ENCODE data around the gene TAP2.
A peak's percentile ranks its signal among the peaks of the same experiment; 100 is the strongest.

TAP2 gene

GRCh38 chr6:32853541-32854375 lies 15.2 kb upstream of the TAP2 start, which contains the start of the genes PSMB9 and TAP1:
PSMB9 (plus strand) TSS chr6:32854192; CDS start chr6:32854230, 38 bp downstream.
TAP1 (minus strand) TSS chr6:32853704; CDS start chr6:32853636, 68 bp downstream.
- DNase-seq: peak; percentile 76

DNA sequence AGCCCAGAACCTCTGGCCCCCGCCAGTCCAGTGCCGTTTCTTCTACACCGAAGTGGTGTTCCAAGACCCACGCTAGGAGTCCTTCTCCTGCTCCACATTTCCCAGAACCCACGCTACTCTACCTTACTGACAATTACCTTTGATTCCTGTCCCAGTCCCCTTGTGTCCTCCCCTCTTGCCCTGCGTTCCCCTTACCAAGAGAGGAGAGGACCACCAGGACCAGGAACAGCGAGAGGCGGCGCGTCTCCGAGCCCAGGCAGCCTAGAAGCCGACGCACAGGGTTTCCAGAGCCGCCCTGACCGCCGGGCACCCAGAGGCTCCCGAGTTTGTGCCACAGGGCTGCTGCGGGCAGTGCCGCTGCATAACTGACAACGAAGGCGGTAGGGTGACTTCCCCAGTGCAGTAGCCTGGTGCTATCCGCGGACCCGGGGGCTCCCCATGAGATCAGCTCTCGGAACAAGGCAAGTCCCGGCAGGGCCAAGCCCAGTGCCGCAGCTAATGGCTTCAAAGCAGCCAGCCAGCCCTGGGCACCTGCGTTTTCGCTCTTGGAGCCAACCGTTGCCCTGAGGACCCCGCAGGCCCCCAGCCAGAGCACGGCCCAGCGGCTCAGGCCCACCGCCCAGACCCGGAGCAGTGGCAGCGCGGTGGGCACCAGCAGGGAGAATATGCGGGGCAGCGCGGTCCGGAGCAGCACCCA lies 14.5 kb upstream of the TAP2 start:
- peak; percentile 5 for DNase-seq

DNA sequence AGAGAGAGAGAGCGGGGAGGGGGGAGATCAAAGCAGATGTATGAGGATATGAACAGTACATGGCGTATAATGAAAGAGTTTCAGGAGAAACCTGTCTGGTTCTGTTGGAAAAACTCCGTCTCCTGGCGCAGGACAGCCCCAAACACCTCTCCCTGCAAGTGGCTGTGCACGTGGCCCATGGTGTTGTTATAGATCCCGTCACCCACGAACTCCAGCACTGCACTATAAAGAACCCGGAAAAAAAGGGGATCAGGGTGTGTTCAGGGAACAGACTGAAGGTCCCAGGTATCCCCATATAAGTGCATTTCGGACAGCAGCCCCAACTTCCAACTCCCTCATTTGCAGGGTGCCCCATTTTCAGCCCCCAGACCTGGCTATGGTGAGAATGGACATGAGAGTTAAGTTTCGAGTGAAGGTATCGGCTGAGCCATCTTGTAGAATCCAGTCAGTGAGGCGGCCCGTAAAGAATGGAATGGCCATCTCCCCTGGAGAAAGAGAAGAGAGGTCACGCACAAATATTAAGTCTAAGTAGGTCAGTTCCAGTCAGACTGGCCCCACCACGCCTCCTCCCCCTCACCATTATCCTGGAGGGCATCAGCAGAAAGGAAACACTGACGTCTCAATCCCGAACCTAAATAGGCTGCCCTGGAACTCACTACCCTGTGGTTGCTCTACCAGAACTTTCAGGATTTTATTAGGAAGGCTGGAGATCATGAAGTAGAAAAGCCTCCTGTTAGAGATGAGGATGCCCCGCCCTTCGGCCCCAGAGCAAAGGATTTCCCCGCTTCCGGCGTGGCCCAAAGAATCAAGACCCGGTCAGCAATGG lies 13.7 kb upstream of the TAP2 start:
- DNase-seq: no peak

GRCh38 chr6:32851025-32851424 lies 12.5 kb upstream of the TAP2 start:
- no peak for DNase-seq

- DNase-seq: no peak
Observed at GRCh38 chr6:32849126-32849525, 10.6 kb upstream of the TAP2 start.

GRCh38 chr6:32847795-32848194 lies 9.3 kb upstream of the TAP2 start:
- no peak for DNase-seq

DNA sequence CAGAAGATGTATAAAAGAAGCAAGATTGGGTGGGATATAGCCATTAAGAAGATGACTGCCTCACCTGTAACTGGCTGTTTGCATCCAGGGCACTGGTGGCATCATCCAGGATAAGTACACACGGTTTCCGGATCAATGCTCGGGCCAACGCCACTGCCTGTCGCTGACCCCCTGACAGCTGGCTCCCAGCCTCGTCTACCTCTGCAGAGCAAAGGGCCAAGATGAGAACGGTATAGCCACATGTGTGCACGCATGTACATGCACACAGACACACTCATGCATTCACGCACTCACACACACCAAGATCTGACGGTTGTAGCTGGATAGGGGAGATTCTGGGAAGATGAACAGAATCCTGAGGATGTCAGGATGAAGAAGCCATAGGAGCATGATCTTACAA lies 8.5 kb upstream of the TAP2 start:
- no peak for DNase-seq

DNA sequence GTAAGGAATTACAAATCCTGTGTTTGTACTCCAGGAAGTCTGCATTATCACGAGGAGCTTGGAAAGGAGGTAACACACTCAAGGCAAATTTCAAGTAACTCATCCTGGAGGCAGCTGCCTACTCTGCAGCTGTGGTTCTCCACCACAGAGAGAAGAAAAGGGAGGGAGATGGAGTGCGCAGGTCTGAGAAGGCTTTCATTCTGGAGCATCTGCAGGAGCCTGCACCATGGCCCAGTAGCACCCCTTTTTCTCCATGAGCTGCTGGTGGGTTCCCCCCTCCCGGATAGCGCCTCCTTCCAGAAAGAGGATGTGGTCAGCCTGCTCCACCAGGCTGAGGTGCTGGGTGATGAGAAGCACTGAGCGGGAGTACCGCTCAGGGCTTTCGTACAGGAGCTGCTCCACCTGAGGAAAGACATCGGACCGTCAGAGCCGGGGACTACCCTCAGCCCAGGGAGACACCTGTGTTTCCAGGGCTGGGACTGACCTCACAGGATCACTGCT lies 6.9 kb upstream of the TAP2 start:
- DNase-seq: no peak

DNA sequence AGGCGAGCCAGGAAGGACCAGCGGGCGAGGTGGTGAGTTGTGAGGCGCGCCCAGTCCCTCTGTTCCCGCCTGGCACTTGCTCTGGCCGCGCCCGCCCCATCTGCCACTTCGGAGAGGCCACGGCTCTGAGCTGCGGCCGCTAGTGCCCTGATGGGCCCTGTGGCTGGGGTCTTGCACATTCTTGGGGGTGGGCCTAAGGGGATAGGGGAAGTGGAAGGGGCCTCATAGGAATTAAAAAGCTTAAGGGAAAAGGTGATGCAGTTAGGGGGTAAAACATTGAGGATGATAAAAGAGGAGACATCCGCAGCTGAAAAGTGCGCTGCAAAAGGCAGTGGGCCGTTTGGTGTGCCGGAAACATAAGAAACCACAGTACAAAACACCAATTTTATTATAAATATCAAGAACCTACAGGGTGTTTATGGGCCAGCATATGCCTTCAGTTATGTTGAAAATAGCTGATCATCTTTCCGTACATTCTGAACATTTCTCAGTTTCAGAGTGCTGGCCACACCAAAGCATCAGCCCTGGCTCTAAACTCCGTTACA lies 6.4 kb upstream of the TAP2 start:
- DNase-seq: no peak

- peak; percentile 97 for DNase-seq
Observed at GRCh38 chr6:32843979-32844838, 5.7 kb upstream of the TAP2 start, which contains the start of gene PSMB8. PSMB8 (minus strand) TSS chr6:32844047; CDS start chr6:32843996, 51 bp downstream.

DNA sequence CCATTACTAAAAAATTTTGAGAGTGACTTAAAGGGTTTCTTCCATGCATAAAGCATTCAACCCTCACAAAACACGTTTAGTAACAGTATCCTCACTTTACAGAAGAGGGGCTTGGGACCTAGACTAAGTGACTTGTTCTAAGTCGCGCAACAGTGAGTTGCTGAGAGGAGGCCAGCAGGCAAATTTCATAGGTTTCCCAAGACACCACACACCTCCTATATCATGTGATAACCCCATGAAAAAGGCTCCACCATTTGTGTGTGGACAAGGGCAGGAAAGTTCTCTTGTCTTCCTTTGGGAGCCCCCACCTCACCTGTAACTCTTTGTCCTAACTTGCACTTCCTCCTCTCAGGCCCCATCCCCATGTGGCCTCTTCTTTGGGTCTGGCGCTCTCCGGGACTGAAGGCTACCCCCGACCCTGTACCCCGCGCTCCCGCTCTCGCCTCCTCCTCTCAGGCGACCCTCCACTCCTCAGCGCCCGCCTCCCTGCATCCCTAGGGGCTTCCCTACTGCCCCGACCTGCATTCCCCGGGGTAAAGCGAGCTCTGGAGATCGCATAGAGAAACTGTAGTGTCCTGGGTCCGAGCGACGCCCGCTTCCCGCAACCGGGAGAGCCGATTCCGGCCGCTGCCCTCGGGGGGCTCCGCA lies 4.9 kb upstream of the TAP2 start:
- peak; percentile 6 for DNase-seq

GRCh38 chr6:32842690-32843089 lies 4.2 kb upstream of the TAP2 start:
- DNase-seq: no peak

GRCh38 chr6:32842021-32842650 lies 3.6 kb upstream of the TAP2 start:
- DNase-seq: no peak

GRCh38 chr6:32840604-32841246 lies 2.2 kb upstream of the TAP2 start:
- no peak for DNase-seq

DNA sequence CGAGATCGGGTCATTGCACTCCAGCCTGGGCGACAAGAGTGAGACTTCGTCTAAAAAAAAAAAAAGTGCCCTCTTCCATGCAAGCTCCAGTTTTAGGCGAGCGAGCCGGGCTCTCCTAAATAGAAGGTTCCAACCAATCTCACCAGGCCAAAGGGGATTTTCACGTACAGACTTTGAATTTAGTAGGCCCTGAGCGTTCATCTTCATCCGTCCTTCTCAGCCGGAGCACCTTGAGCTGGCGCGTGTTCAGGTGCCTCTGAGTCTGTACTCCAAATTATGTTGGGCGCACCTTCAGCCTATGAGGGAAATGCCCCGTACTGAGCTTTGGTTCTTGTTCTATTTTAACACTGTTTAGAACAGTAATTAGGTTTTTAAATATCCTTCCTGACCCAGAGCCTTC lies 817 bp upstream of the TAP2 start:
- DNase-seq: no peak

DNA sequence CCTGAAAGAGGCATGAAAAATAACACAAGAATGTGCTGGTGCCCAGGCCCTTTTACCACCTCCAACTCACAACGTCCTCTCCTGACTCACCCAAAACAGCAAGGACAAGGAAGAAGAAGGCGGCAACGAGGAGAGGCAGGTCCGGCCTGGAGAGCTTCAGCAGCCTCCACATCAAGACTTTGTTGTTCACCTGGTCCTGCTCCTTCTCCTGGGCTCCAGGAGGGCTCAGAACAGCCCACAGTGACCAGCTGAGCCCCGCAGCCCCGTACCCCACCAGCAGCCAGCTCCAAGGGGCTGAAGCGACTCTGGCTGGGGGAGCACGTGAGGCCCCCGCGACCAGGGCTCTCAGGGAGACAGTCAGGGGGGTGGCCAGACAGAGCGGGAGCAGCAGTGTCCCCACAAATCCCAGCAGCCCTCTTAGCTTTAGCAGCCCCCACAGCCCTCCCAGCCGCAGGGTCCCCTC lies 857 bp downstream of the TAP2 start:
- no peak for DNase-seq

- DNase-seq: no peak
Observed at GRCh38 chr6:32836873-32837272, 1.7 kb downstream of the TAP2 start.

DNA sequence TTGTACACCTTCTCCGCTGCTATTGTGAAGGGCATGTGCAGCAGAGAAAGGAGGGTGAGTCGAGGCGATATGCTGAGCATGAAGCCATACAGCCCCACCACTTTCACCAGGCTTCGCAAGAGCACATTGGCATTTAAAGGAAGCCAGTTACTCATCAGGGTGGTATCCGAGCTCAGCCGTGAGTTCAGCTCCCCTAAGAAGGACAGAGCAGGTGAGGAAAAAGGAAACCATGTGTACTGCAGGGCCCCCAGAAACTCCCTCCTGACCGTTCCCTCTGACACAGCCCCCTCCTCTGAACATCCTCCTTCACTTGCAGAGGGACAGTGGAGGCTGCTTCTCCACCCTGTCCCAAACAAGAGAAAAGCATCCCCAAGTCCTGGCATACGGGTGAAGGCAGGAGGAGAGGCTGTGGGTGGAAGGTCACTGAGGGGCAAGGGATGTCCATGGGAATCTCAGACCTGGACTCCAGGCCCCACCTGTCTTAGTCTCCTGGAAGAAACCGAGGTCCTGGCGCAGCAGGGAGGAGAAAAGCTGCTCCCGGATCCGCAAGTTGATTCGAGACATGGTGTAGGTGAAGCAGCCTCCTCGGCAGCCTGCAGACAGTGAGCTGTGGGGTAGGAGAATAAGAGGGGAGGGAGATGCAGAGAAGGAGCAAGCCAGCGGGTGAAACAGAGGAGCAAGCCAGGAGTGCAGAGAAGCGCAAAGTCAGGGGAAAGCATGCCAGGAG lies 3.2 kb downstream of the TAP2 start:
- no peak for DNase-seq

DNA sequence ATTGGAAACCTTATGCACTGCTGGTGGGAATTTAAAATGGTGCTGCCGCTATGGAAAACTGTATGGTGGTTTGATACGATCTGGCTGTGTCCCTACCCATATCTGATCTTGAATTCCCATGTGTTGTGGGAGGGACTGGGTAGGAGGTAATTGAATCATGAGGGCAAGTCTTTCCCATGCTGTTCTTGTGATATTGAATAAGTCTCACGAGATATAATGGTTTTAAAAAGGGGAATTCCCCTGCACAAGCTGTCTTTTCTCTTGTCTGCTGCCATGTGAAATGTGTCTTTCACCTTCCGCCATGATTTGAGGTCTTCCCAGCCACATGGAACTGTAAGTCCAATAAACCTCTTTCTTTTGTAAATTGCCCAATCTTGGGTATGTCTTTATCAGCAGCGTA lies 4.9 kb downstream of the TAP2 start:
- no peak for DNase-seq

Measured in COR-L47 (cell line).